ENCODE results near the gene RESP18.

Gene RESP18

DNA sequence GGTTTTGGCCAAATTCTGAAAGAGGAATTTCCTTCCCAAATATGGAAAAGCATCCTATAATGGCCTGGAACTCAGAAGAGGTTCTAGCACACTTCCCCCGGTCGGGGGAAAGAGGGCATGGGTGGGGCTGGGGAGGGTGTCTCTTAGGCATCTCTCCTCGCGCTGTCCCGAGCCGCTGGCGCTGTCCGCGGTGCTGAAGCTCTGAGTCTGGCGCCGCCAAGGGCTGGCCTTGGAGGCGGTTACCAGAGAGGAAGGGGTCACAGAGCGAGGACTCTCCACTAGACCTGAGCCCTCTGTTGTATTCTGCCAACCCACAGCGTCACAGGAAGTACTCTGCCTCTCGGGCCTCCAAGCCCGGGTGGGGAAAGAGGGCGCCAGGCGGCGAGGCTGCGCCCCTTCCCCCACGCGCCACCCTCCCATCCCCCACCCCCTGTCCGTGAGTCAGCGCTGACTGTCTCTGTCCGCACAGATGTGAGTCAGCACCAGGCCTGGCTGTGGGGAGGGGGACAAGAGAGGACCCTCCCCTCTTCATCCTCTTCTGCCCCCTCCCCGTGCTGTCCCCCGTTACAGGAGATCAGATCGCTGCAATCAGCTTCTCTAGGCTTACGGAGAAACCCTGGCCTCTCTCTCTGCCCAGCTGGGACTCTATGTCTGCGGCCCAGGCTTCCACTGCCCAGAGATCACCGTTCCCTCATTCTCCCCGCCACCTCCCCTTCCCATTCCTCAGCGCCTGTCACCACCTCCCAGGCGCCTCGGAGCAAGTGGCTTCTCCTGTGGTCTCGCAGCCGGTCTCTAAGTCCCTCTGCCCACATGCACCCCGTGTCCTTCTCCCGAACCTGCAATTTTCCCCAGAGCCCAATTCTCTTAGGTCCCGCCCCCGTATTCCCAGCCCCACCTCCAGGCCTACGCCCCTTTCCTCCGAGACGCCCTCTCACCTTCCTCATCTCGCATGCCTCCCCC lies 24.1 kb downstream of the RESP18 start:
- POLR2A ChIA-PET, result no interaction called here
- Histone ChIP-seq H3K27ac (ENCODE audit: extremely low read depth, low read depth, low read length) (no peak overlapping the region), H3K4me1 (ENCODE audit: control insufficient read depth, insufficient read depth, low read length) (no peaks in the 10 kb centered on the region), H3K4me3 (ENCODE audit: low read depth, low read length) (peak overlapping the region; percentile 32), H3K36me3 (ENCODE audit: control insufficient read depth in 2 of 2, insufficient read depth in 1 of 2, low read length in 2 of 2) (no peaks in the 10 kb centered on the region), H3K9me3 (ENCODE audit: control insufficient read depth, insufficient read depth, low read depth, low read length) (no peaks in the 10 kb centered on the region)
- CTCF ChIA-PET, result interaction anchor here (0.6 to 1.5 kb wide), 4 partner anchors 9 to 235 kb away, joined by 3 to 7 read pairs (median 6); partner anchors contain the start of gene SLC23A3
- TF ChIP-seq KLF9 (tag by site-specific recombination; IDR thresholded peaks at IDR 0.05; ENCODE audit: low read depth), result peak; percentile 22; the same call in 1 of the 2 replicates
- TF ChIP-seq ZNF416 (tag by site-specific recombination; IDR thresholded peaks at IDR 0.05), result no peak
- TF ChIP-seq ZNF626 (tag by site-specific recombination; IDR thresholded peaks at IDR 0.05), result no peak
- TF ChIP-seq TRIM28 (IDR thresholded peaks at IDR 0.05; ENCODE audit: borderline replicate concordance, low read length), result no peak
- peak; percentile 60 for TF ChIP-seq ZBTB17 (tag by site-specific recombination; IDR thresholded peaks at IDR 0.05)
- TF ChIP-seq ZNF248 (tag by site-specific recombination; IDR thresholded peaks at IDR 0.05), result no peak
- no peak for TF ChIP-seq ZNF146 (tag by site-specific recombination; IDR thresholded peaks at IDR 0.05)
- TF ChIP-seq, protein P1, sequence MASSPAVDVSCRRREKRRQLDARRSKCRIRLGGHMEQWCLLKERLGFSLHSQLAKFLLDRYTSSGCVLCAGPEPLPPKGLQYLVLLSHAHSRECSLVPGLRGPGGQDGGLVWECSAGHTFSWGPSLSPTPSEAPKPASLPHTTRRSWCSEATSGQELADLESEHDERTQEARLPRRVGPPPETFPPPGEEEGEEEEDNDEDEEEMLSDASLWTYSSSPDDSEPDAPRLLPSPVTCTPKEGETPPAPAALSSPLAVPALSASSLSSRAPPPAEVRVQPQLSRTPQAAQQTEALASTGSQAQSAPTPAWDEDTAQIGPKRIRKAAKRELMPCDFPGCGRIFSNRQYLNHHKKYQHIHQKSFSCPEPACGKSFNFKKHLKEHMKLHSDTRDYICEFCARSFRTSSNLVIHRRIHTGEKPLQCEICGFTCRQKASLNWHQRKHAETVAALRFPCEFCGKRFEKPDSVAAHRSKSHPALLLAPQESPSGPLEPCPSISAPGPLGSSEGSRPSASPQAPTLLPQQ (tag by site-specific recombination; IDR thresholded peaks at IDR 0.05), result 0 out of 2 replicates have a peak, but pooled peaks have one; percentile 56
- TF ChIP-seq, protein P2, sequence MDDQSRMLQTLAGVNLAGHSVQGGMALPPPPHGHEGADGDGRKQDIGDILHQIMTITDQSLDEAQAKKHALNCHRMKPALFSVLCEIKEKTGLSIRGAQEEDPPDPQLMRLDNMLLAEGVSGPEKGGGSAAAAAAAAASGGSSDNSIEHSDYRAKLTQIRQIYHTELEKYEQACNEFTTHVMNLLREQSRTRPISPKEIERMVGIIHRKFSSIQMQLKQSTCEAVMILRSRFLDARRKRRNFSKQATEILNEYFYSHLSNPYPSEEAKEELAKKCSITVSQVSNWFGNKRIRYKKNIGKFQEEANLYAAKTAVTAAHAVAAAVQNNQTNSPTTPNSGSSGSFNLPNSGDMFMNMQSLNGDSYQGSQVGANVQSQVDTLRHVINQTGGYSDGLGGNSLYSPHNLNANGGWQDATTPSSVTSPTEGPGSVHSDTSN (CRISPR knock-in tag; IDR thresholded peaks at IDR 0.05), result peak; percentile 81; the same call in 1 of the 2 replicates
- TF ChIP-seq, protein P3, sequence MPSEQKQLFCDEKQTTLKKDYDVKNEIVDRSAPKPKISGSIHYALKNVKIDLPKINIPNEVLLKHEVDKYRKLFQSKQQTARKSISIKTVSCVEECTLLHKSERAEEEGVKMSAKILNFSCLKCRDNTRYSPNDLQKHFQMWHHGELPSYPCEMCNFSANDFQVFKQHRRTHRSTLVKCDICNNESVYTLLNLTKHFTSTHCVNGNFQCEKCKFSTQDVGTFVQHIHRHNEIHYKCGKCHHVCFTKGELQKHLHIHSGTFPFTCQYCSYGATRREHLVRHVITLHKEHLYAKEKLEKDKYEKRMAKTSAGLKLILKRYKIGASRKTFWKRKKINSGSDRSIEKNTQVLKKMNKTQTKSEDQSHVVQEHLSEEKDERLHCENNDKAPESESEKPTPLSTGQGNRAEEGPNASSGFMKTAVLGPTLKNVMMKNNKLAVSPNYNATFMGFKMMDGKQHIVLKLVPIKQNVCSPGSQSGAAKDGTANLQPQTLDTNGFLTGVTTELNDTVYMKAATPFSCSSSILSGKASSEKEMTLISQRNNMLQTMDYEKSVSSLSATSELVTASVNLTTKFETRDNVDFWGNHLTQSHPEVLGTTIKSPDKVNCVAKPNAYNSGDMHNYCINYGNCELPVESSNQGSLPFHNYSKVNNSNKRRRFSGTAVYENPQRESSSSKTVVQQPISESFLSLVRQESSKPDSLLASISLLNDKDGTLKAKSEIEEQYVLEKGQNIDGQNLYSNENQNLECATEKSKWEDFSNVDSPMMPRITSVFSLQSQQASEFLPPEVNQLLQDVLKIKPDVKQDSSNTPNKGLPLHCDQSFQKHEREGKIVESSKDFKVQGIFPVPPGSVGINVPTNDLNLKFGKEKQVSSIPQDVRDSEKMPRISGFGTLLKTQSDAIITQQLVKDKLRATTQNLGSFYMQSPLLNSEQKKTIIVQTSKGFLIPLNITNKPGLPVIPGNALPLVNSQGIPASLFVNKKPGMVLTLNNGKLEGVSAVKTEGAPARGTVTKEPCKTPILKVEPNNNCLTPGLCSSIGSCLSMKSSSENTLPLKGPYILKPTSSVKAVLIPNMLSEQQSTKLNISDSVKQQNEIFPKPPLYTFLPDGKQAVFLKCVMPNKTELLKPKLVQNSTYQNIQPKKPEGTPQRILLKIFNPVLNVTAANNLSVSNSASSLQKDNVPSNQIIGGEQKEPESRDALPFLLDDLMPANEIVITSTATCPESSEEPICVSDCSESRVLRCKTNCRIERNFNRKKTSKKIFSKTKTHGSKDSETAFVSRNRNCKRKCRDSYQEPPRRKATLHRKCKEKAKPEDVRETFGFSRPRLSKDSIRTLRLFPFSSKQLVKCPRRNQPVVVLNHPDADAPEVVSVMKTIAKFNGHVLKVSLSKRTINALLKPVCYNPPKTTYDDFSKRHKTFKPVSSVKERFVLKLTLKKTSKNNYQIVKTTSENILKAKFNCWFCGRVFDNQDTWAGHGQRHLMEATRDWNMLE (tag by site-specific recombination; conservative IDR thresholded peaks at IDR 0.05; ENCODE audit: low read depth), result no peak
- no peak for TF ChIP-seq ZNF121 (tag by site-specific recombination; IDR thresholded peaks at IDR 0.05)
- TF ChIP-seq ZNF211 (tag by site-specific recombination; IDR thresholded peaks at IDR 0.05; ENCODE audit: low read depth), result no peak
- TF ChIP-seq, protein P4, sequence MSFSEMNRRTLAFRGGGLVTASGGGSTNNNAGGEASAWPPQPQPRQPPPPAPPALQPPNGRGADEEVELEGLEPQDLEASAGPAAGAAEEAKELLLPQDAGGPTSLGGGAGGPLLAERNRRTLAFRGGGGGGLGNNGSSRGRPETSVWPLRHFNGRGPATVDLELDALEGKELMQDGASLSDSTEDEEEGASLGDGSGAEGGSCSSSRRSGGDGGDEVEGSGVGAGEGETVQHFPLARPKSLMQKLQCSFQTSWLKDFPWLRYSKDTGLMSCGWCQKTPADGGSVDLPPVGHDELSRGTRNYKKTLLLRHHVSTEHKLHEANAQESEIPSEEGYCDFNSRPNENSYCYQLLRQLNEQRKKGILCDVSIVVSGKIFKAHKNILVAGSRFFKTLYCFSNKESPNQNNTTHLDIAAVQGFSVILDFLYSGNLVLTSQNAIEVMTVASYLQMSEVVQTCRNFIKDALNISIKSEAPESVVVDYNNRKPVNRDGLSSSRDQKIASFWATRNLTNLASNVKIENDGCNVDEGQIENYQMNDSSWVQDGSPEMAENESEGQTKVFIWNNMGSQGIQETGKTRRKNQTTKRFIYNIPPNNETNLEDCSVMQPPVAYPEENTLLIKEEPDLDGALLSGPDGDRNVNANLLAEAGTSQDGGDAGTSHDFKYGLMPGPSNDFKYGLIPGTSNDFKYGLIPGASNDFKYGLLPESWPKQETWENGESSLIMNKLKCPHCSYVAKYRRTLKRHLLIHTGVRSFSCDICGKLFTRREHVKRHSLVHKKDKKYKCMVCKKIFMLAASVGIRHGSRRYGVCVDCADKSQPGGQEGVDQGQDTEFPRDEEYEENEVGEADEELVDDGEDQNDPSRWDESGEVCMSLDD (tag by site-specific recombination; IDR thresholded peaks at IDR 0.05), result peak; percentile 37; the same call in 1 of the 2 replicates
- no peak for TF ChIP-seq ZNF621 (tag by site-specific recombination; IDR thresholded peaks at IDR 0.05)
- TF ChIP-seq SCRT1 (tag by site-specific recombination; IDR thresholded peaks at IDR 0.05; ENCODE audit: borderline replicate concordance), result no peak
- no peak for TF ChIP-seq ZBTB20 (tag by site-specific recombination; IDR thresholded peaks at IDR 0.05)
- no peak for TF ChIP-seq TCF7L2 (IDR thresholded peaks at IDR 0.05; ENCODE audit: borderline replicate concordance, low read depth, low read length)
- TF ChIP-seq ZIC2 (tag by site-specific recombination; IDR thresholded peaks at IDR 0.05), result peak; percentile 39; the same call in 1 of the 2 replicates
- TF ChIP-seq ZNF548 (tag by site-specific recombination; IDR thresholded peaks at IDR 0.05), result no peak
- no peak for TF ChIP-seq OSR2 (tag by site-specific recombination; IDR thresholded peaks at IDR 0.05)
- no peak for TF ChIP-seq ZNF341 (tag by site-specific recombination; IDR thresholded peaks at IDR 0.05; ENCODE audit: low read depth)
- TF ChIP-seq KLF10 (tag by site-specific recombination; IDR thresholded peaks at IDR 0.05), result no peak; the same call in 1 of the 2 replicates
- TF ChIP-seq, protein P5, sequence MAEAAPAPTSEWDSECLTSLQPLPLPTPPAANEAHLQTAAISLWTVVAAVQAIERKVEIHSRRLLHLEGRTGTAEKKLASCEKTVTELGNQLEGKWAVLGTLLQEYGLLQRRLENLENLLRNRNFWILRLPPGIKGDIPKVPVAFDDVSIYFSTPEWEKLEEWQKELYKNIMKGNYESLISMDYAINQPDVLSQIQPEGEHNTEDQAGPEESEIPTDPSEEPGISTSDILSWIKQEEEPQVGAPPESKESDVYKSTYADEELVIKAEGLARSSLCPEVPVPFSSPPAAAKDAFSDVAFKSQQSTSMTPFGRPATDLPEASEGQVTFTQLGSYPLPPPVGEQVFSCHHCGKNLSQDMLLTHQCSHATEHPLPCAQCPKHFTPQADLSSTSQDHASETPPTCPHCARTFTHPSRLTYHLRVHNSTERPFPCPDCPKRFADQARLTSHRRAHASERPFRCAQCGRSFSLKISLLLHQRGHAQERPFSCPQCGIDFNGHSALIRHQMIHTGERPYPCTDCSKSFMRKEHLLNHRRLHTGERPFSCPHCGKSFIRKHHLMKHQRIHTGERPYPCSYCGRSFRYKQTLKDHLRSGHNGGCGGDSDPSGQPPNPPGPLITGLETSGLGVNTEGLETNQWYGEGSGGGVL (tag by site-specific recombination; IDR thresholded peaks at IDR 0.05), result peak; percentile 90
- TF ChIP-seq EGR2 (tag by site-specific recombination; IDR thresholded peaks at IDR 0.05; ENCODE audit: low read depth), result peak; percentile 53; the same call in 1 of the 2 replicates
- TF ChIP-seq KLF16 (tag by site-specific recombination; IDR thresholded peaks at IDR 0.05), result peak; percentile 35; the same call in 1 of the 2 replicates

All from HEK293 (cell line).